NCI-H510A treated with DMSO at 0.1 percent for 48 hours (cell line): Measurements from ENCODE around the gene OSBPL7.

ENCODE experiments used
- DNase-seq: peaks from one replicate; lab custom pipeline; 2025; lab: John Stamatoyannopoulos, UW

Gene OSBPL7

DNA sequence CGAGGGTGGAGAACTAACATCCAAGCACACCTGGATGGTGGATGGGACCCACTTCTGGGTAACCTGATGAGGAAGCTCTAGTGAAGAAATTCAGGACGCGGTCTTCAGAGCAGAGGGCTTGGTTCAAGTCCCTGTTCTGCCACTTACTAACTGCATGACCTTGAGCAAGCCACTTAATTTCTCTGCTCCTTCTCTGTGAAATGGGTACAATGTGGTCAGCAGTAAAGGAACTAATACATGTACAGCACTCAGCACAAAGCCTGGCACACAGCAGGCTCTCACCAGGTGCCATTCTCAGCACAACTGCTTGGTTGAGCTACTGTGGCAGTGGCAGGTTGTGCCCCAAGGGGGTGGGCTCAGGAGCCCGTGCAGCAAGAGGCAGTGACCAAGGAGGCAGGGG lies 1.9 kb upstream of the OSBPL7 start:
- DNase-seq = no peak

DNA sequence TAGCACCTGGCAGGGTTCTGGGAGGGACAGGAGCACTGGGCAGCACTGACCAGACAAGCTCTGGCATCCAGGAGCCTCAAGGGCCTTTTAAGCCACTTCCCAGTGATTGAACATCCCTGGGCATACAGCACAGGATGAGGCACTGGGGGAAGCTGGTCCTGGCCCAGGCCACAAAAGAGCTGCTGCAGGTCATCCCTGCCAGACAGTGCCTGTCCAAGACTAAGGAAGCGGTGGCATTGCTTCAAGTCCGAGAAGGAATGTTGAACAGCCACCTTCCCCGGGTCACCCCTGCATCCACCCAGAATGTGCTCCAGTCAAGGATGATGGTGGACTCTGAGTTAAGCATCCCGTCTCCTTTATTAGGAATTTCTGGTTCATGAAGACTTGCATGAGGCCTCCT lies 1.2 kb upstream of the OSBPL7 start:
- no peak for DNase-seq

DNA sequence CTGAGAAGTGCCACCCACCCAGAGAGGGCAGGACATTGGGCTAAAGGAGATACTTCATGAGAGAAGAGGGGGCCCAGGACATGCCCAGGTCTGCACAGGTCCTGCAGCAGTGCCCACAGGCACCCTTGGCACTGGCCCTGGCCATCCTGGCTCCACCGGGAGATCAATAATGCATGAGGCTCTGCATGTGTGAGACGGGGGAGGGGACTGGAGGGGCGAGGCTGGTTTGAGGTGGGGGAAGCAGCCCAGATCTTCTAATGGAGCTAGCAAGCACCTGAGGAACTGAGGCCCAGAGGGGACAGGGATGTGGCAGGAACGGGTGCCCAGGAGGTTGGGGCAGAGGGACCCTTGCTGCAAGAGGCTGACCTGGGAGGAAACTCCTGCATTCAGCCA lies 567 bp downstream of the OSBPL7 start:
- DNase-seq = no peak

DNA sequence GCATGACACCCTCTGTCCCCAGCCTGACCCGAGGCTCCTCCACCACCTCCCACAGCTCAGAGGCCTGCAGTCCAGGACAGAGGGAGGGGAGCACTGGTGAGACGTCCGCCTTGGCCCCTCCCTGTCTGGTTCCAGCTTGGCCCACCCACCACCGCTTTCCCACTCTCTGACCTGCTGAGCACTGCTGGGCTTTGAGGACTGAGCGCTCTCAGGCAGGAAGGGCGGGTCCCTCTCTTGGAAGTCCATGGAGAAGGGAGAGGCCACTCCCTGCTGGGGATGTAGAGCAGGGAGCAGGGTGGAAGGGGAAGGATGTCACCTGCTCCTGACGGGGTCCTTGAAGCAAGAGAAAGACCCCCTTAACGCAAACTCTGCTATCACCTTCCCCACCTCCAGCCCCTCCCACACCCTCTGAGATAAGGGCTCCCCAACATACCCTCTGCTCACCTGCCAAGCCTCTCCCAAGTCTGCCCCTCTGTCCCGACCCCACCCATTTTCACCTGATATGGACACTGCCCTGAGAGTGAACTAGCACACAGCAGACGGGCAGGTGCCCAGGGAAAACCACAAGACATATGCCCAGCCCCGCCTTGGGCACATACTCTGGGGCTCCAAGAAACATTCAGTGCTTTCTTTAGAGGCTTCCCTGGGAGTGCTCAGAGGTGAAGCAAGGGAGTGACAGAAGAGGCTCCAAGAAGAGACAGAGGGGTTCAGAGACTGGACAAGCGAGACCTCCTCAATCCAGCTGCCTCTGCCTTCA lies 1.4 kb downstream of the OSBPL7 start:
- DNase-seq = no peak

DNA sequence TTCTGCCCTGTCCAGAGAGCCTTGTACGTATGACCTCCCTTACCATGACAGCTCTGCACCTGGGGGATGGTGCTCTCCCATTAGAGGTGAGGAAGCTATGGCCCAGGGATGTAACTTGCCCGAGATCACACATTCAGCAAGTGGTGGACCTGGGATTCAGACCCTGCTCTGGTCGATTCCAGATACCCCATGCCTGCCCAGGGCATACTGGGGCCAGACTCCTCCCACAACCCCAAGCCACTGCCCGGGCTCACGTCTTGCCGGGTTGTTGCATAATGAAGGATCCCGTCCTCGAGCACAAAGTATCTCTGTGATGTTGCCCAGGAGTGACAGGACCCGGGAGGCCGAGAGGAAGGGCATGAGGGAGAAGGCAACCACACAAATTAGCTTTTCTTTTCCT lies 2.1 kb downstream of the OSBPL7 start:
- DNase-seq = no peak

DNA sequence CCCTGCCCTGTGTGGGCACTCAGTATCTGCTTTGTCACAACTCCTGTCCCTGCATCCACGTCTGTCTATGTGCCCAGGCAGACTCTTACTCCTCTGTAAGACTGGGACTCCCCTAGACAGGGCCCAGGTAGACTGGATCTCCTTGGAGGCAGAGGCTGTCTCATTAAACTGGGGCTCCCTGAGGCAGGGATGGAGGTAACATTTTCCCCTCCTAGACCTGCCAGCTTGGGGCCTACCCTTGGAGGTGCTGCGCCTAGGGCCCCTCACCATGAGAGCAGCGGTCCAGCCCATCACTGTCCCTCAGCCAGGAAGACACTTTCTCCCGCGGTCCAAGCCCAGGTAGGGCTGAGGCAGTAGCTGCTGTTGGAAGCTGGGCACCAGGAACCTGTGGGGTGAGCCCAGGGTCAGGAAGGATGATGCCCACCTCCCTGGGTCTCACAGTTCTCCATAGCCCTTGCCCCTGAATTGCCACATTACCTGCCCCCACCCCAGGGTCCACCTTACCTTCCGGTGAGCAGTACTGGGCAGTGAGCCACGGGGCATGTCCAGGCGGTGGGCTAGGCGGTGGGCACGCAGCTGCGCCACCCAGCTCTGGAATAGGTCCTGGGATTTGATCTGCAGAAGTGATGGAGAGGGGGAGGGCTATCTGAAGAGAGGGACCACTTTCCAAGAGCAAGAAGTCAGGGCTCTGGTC lies 3.4 kb downstream of the OSBPL7 start:
- DNase-seq = no peak

DNA sequence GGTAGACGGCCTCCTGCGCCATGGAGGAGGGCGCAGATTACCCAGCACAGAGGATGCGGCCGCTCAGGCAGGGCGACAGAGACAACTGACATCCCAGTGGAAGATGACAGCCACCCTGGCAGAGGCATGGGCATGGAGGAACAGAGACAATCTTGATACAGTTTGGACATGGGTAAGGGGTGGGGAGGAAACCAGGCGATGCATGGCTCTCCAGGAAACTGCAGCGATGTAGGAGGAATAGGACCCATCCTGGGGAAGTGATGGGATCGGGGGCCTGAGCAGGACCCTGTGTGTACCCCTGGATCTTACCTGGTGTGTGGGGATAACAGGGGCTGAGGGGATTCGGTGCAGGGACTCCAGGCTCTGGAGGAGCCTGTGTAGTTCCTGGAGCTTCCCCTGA lies 4.6 kb downstream of the OSBPL7 start:
- no peak for DNase-seq

DNA sequence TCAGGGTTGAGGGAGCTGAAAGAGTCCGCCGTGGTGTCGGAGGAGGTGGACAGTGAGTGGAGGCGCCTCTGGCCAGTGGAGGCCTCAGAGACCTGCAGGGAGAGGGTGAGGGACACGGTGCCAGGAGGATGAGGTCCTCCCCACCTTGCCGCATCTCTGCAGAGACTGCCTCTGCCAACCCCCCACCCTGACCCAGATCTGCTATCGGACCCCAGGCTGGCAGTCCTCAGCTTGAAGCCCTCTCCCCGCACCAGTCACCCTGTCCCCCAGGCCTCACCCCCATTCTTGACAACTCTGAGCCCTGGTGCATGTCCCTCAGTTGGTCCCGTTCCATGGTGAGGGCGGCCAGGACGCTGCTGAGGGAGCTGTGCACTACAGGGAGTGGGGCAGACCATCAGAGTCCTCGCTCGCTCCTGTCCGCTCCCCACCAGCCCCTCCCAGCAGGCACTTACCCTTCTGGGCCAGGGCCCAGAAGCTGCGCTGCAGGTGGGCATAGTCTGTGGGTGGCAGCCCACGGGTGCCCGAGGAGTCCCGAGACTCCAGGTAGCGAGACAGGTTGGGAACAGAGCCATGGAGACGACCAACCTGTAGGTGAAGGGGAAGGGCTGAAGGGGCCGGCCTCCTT lies 5.4 kb downstream of the OSBPL7 start:
- DNase-seq = no peak

DNA sequence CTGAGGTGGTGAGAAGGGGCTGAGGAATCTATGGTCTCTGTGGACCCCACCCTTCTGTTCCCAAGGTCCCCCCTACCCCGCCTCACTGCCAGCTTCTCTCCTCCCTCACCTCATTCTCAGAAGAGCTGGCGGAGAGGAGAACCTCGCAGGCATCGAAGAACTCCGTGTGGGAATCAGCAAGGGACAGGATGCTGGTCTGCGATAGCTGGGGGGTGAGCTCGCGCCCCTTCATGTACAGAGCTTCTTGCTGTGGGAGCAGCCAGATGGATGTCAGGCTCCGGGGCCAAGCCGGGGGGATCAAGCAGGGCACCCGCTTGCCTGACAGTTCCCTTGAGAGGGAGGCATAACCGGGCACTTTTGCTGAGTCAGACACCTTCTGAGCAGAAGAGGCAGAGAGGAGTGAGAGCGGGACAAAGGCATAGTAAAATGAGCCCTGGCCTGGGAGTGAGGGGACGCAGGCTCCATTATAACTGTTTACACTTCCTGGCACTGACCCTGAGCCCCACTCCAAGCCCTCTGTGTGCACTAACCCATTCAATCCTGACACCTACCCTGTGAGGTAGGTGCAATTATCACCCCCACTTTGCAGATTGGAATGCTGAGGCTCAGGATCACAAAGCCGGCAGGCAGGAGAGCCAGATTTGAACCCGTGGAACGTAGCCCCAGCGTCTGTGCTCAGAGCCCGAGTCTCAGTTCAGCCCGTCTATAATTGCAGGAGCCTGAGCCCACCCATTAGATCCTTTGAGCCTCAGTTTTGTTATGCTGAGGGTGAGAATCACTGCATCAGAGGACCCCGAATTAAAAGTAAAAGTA lies 6.3 kb downstream of the OSBPL7 start:
- no peak for DNase-seq

DNA sequence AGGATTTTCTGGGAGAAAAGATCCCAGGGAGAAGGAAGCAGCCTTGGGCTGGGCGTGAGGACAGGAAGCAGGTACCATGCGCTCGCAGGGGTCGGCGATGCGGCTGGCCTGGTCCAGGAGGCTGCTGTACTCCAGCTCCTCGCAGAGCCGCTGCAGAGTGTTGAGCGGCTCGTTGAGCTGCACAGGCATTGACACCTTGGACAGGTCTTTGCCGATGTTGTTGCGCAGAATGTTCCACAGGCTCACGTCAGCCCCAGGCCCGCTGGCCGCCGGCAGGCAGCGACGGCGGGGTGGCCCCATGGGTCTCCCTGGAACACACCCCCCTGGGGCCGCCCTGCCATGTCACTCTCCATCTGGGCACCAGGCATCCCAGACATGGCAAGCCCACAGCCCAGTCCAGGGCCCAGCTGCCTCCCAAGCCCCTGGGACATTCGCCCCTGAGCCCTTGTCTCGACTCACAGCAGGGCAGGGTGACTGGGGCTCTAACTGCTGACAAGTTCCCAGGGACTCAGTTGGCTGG lies 8.0 kb downstream of the OSBPL7 start:
- DNase-seq = no peak

DNA sequence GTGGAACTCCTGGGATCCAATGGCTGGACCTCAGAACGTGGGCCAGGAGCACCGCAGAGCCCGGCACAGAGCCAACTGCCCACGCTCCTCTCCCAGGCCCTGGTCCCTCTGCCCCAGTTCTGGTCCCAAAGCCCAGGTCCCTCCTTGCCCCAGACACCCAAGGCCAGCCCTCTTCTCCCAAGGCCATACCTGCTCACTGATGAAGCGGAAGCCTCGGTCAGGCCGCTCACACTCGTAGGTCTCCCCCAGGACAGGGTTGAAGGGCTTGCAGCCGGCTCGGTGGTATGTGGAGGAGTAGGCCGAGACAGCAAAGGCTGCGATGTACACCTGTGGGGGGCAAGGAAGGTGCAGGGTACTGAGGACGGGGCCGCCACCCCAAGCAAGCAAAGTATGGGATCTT lies 8.5 kb downstream of the OSBPL7 start:
- no peak for DNase-seq

DNA sequence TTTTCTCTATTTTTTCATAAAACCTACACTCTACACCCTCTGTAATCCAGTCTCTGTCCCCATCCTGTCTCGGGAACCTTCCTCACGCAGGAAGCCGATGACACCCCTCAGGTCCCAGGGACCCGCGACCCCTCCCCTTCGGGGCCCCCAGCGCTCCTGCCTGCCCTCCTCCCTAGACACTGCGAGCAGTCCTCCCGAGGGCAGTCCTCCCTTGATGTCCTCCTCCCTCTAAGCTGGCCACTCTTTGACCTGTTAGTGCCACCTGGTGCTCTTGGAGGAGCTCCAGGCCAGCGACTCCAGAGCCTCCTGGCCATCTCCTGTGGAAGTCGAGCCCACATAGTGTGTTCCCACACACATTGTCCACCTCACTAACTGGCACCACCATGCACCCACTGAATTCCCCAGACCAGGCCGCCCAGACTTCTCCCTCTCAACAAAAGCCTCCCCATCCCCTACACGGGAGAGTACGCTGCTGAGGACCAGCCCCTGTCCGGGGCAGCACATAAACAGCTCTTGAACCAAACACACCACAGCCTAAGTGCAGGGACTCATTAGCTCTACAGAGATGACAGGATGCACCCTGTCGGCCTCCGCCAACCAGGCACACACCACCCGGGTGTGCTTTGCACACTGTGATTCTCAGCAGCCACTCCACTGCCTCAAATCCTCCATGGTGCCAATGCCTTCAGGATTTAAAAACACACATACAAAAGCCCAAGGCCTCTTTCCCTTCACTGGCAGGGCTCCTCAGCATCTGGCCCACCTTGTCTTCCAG lies 9.3 kb downstream of the OSBPL7 start:
- no peak for DNase-seq

DNA sequence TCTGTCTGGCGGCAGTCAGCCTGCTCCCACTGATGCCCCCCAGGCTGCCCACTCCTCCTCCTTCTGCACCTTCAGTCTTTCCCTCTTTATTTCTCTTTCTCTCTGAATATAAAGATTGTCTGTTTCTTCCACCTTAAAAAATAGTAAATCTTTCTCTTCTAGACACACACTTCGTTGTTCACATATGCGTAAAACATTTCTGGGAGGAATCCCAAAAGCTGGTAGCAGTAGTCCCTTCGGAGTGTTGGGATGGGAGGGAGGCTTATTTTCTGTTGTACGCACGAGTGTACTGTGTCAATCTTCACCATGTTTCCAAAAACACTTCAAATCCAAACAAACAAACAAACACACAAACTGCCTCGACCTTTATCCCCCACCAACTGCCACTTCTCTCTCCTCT lies 9.9 kb downstream of the OSBPL7 start:
- DNase-seq = no peak

DNA sequence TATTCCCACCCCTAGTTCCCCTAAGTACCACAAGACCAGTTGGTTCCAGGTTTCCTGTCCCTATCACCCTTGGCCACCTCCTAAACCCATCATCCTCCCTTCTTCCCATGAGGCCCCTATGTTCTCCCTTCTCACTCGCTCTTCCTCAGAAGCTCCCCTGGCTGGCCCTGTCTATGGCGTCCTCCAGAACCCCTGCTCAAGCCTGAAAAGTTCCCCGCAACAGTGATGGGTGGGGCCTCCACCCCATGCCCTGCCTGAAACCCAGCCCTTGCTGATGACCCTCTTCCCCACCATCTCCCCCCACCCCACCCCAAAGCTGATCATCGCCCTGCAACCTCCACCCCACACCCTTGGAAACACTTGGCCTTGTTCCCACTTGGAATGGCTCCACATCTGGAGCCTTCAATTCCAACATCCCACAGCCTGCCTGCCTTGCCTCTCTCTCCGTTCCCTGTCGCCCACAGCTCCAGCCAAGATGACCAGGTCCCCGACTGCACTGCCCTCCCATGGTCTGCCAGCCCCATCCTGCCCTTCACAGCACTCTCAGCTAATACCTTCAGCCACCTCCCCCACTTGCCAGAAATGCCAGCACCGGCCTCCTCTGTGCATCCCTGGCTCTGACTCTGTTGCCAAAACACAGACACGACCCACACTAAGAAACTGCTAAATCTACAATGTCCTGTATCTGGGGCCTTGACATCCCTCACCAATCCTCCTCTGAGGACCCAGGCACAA lies 10.5 kb downstream of the OSBPL7 start:
- DNase-seq = no peak

DNA sequence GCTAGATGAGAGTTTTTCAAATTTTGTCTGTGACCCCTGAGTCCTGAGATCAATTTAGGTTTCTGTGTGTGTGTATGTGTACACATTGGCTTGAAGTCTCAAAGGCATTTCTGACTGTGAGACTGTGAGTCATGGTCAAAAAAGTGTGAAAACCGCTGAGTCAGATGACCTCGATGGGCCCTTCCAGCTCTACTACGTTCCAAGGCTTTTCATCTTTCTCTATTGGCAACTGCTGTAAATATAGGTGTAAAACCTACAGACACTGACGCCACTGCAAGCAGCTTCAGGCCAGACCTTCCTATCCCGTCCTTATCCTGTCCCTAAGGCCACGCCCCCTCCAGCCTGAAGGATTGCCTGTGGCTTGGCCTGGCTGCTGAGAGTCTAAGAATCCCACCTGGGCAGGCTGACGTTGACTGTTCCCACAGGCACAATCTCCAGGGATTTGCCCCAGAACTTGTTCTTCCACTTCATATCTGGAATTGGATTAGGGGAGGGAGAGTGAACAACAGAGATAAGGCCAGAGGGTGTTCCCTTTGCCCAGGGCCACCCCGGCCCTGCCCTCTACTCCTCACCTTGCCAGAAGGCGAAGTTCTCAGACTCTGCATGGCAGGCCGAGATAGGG lies 11.3 kb downstream of the OSBPL7 start:
- no peak for DNase-seq

DNA sequence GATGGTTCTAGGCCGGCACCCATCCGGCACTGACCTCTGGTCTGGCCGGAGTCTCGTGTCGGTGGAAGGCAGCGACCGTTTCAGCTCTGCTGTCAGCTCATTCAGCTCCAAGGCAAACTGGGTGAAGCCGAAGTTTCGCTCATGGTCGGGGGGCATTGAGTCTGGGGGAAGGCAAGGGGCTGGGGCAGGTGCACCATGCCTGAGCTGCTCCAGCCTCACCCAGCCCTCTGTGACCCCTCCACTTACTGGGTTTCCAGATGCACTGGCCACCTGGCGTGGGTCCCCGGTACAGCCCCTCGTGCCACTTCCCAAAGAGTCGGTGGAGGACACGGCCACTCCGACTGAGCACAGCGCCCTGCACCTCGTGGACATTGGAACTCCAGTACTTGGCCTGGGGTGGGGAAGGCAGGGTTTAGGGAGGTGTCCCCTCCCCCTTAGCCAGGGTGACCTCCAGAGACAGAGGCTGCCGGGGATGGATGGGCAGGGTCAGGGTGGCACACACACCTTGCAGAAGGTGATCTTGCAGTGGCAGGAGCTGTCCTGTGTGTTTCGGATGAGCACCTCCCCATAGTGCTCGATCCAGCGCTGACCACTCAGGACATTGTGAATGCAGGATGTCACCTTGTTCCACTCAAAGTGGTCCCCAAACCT lies 12.6 kb downstream of the OSBPL7 start:
- DNase-seq = no peak

DNA sequence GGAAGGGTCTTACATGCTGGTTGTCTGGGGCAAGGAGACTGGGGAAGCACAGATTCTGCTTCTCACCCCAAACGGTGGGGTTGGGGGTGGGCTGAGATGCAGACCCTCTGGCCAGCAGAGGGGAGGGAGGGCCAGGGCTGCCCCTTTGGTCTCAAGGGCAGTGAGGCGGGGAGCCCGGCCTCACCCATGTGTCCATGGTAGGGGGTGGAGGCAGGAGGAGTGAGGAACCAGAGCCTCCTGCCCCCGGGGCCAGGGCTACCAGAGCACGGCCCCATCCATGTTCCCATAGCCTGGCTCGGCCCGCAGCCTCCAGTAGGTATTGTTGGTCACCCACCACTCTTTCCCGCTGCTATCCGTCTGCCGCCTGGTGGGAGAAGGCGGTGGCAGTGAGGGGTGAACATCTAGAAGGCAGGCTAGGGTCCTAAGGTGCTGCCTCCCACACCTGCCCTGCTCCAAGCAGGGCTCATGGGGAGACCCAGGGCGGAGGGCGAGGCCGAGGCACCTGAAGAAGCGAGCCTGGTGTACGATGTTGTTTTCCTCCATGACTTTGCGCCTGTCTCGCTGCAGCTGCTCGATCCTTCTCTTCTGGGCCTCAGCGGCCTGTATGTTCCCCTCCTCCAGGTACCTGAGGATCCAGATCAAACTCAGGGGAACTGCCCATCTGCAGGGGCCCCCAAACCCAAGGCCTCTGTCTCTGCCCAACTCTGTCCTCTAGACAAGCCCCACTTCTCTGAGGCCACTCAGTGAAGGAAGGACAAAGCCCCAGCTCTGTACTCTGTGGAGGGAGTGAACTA lies 13.4 kb downstream of the OSBPL7 start:
- DNase-seq = no peak

DNA sequence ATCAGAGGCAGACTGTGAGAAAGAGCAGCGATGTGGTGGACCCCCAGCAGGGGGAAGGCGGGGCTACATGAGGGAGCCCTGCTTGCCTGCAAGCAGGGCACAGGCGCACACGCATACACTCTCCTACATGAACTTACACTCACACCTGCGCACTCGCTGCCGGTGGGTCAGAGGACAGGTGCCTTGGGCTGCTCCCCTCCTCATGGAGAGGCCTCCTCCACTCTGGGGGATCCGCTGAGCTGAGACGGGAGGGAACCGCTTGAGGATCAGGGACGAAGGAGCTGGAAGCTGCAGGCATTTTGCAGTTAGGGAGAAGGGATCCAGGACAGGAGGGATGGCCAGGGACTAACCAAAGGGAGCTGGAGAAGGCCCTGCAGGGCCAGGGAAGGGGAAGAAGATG lies 14.2 kb downstream of the OSBPL7 start:
- no peak for DNase-seq

DNA sequence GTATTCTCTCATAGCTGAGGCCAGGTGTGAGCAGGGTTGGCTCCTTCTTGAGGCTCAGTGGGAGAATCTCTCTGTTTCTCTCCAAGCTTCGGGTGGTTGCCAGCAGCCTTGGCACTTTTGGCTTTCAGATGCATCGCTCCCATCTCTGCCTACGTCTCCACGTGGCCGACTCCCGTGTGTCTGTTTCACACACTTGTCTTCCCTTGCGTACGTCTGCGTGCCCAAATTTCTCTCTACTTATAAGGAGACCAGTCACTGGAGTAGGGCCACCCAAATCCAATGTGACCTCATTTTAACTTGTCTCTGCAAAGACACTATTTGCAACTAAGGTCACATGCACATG lies 14.7 kb downstream of the OSBPL7 start:
- DNase-seq = no peak
